Measurements from ENCODE around the gene ZP3.

The ZP3 gene

DNA sequence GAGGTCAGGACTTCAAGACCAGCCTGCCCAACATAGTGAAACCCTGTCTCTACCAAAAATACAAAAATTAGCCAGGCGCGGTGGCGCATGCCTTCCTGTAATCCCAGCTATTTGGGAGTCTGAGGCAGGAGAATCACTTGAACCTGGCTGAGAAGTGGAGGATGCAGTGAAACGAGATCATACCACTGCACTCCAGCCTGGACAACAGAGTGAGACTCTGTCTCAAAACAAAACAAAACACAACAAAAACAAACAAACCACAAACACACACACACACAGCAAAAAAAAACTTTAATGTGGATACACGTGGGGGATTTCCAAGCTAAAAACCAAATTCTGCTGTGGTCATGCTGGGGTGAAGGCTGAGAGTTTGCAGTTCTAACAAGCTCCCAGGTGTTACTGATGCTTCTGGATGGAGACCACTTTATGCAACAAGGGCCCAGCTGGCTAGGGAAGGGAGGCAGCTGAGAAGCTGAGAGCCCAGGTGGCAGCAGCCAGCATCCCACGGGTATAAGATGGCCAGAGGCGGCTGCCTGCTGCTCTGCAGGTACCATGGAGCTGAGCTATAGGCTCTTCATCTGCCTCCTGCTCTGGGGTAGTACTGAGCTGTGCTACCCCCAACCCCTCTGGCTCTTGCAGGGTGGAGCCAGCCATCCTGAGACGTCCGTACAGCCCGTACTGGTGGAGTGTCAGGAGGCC lies at the start of gene ZP3:
TSS of gene ZP3 (plus strand) at position 538 of the 699 bp plus-strand sequence. CDS start at position 553, 15 bp downstream.
- no peak for TF ChIP-seq ZFX (IDR thresholded peaks at IDR 0.05; ENCODE audit: borderline replicate concordance)
- TF ChIP-seq, protein P1, sequence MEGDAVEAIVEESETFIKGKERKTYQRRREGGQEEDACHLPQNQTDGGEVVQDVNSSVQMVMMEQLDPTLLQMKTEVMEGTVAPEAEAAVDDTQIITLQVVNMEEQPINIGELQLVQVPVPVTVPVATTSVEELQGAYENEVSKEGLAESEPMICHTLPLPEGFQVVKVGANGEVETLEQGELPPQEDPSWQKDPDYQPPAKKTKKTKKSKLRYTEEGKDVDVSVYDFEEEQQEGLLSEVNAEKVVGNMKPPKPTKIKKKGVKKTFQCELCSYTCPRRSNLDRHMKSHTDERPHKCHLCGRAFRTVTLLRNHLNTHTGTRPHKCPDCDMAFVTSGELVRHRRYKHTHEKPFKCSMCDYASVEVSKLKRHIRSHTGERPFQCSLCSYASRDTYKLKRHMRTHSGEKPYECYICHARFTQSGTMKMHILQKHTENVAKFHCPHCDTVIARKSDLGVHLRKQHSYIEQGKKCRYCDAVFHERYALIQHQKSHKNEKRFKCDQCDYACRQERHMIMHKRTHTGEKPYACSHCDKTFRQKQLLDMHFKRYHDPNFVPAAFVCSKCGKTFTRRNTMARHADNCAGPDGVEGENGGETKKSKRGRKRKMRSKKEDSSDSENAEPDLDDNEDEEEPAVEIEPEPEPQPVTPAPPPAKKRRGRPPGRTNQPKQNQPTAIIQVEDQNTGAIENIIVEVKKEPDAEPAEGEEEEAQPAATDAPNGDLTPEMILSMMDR (IDR thresholded peaks at IDR 0.05): no peak
- no peak within 1 kb of the TSS for H3K27ac ChIP-seq

DNA sequence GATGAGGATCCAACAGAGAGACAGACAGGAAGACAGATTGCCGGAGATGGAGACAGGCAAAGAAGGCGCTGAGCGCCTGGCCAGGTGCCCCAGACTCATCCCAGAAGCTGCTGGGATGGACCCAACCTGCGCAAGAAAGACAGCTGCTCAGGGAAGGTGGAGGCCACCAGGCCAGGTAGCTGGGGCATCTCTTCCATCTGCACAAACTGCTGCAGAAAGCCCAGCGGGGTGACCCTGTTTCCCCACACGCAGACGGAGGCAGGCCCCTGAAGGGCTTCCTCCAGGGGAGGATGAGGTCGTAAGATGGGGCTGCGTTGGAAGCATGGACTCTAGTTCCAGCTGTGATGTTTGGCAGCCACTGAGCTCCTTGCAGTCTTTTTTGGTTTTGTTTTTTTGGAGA lies 49.5 kb upstream of the ZP3 start:
- TF ChIP-seq, protein P1 (IDR thresholded peaks at IDR 0.05): no peak
- no peak overlapping the region for H3K27ac ChIP-seq

DNA sequence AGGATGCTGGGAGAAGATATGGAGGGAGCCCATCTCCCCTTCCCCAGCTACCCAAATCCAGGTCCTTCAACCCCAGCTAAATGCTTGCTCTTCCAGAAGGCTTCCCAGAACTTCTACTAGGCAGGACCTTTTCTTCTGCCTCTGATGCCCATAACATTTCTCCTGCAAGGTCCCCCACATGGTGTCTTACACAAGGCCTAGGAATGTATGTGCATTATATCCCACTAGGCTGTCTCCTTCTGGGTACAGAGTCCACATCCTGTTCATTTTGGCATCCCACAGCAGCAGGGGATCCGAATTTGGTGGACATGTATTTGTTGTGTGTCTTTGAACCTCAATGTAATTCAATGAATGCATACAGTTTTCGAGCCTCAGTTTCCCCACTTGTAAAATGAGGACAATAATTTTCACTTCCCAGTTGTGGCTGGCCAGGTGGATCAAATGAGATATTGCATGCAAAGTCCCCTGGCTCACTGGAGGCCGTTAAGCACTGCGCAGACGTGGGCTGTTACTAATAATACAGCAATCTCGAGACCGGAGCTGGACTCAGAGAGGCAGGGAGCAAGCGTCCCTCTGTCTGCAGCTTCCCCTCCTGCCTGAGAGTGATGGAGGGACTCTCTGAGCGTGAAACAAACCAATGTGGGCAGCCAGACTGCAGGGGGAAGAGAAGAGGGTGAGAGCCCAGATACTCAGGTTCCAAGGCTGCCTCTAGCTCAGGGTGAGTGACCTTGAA lies 47.4 kb upstream of the ZP3 start:
- TF ChIP-seq, protein P1 (IDR thresholded peaks at IDR 0.05): no peak
- no peak for TF ChIP-seq ZFX (IDR thresholded peaks at IDR 0.05; ENCODE audit: borderline replicate concordance)

GRCh38 chr7:76380623-76380966 lies 44.2 kb upstream of the ZP3 start:
- peak overlapping the region; percentile 91 for H3K27ac ChIP-seq
- TF ChIP-seq, protein P1 (IDR thresholded peaks at IDR 0.05): no peak
- TF ChIP-seq ZFX (IDR thresholded peaks at IDR 0.05; ENCODE audit: borderline replicate concordance): no peak

More for the DNA sequence above, 47.4 kb upstream of the ZP3 start:
- no peak overlapping the region for H3K27ac ChIP-seq

GRCh38 chr7:76381814-76382213 lies 42.9 kb upstream of the ZP3 start:
- TF ChIP-seq, protein P1 (IDR thresholded peaks at IDR 0.05): no peak
- TF ChIP-seq ZFX (IDR thresholded peaks at IDR 0.05; ENCODE audit: borderline replicate concordance): no peak
- no peak overlapping the region for H3K27ac ChIP-seq

DNA sequence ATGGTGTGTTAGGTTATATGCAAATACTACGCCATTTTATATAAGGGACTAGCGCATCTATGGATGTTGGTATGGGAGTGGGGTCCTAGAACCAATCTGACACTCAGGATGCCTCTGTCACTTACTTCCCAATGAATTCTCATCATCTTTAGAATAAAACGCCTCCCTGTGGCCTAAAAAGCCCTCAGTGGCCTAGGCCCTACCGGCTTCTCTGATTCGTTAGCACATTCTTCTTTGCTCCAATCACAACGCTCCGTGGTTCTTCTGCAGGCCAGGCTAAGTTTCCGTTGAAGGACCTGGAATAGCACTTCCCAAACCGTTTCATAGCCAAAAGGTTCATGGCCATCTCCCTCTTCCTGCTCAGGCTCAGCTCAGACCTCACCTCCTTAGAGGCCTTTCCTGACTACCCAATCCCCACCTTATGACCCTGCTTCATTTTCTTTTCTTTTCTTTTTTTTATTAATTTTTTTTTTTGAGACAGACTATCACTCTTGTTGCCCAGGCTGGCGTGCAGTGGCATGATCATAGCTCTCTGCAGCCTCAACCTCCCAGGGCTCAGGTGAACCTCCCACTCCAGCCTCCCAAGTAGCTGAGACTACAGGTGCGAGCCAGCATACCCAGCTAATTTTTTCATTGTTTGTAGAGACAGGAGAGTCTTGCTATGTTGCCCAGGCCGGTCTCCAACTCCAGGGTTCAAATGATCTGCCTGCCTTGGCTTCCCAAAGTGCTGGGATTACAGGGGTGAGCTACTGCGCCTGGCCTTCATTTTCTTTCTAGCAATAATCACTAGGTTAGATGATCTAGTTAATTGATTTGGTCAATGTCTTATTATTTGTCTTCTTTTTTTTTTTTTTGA lies 41.4 kb upstream of the ZP3 start:
- peak overlapping the region; percentile 35 for H3K27ac ChIP-seq
- TF ChIP-seq ZFX (IDR thresholded peaks at IDR 0.05; ENCODE audit: borderline replicate concordance): no peak
- TF ChIP-seq, protein P1 (IDR thresholded peaks at IDR 0.05): peak; percentile 61
